ENCODE results near the gene ERAP2.

GRCh38 chr5:96839071-96839592 lies 37.2 kb upstream of the ERAP2 start:
- TF ChIP-seq, protein P1, sequence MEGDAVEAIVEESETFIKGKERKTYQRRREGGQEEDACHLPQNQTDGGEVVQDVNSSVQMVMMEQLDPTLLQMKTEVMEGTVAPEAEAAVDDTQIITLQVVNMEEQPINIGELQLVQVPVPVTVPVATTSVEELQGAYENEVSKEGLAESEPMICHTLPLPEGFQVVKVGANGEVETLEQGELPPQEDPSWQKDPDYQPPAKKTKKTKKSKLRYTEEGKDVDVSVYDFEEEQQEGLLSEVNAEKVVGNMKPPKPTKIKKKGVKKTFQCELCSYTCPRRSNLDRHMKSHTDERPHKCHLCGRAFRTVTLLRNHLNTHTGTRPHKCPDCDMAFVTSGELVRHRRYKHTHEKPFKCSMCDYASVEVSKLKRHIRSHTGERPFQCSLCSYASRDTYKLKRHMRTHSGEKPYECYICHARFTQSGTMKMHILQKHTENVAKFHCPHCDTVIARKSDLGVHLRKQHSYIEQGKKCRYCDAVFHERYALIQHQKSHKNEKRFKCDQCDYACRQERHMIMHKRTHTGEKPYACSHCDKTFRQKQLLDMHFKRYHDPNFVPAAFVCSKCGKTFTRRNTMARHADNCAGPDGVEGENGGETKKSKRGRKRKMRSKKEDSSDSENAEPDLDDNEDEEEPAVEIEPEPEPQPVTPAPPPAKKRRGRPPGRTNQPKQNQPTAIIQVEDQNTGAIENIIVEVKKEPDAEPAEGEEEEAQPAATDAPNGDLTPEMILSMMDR (IDR thresholded peaks at IDR 0.05), result no peak
- TF ChIP-seq EP300 (IDR thresholded peaks at IDR 0.05) (no peak), POLR2A (IDR thresholded peaks at IDR 0.05) (no peak), POLR2AphosphoS5 (IDR thresholded peaks at IDR 0.05) (no peak)

All from sigmoid colon (tissue), 4 donors.